NCI-H146 treated with DMSO at 0.1 percent for 48 hours (cell line): ENCODE data around the gene ASPG.

Source experiments
- DNase-seq: peaks from one replicate; lab custom pipeline; 2025; ENCODE audit not compliant: unreplicated experiment; lab: John Stamatoyannopoulos, UW

The ASPG gene

GRCh38 chr14:104135121-104135903, 49.8 kb downstream of the ASPG start:
- no peak for DNase-seq

- no peak for DNase-seq
Observed at GRCh38 chr14:104135904-104136471, 50.5 kb downstream of the ASPG start.

GRCh38 chr14:104136472-104137296, 51.2 kb downstream of the ASPG start:
- no peak for DNase-seq

GRCh38 chr14:104137297-104138097, 52.0 kb downstream of the ASPG start:
- DNase-seq, result no peak

- no peak for DNase-seq
Observed at GRCh38 chr14:104138098-104138717, 52.7 kb downstream of the ASPG start, which contains the start of gene KIF26A. KIF26A (plus strand) TSS chr14:104138587; CDS start chr14:104138723, 136 bp downstream.

- DNase-seq, result no peak
Observed at GRCh38 chr14:104138718-104139459, 53.4 kb downstream of the ASPG start.

GRCh38 chr14:104139460-104140212, 54.1 kb downstream of the ASPG start:
- DNase-seq, result no peak

GRCh38 chr14:104140213-104140462, 54.6 kb downstream of the ASPG start:
- no peak for DNase-seq

GRCh38 chr14:104140463-104141331, 55.2 kb downstream of the ASPG start:
- DNase-seq, result no peak

- DNase-seq, result no peak
Observed at GRCh38 chr14:104141621-104142091, 56.2 kb downstream of the ASPG start.

GRCh38 chr14:104142136-104142945, 56.8 kb downstream of the ASPG start:
- no peak for DNase-seq

GRCh38 chr14:104142946-104143470, 57.5 kb downstream of the ASPG start:
- no peak for DNase-seq

GRCh38 chr14:104143521-104144452, 58.3 kb downstream of the ASPG start:
- DNase-seq, result no peak

- no peak for DNase-seq
Observed at GRCh38 chr14:104144453-104144790, 58.9 kb downstream of the ASPG start.

- DNase-seq, result no peak
Observed at GRCh38 chr14:104144911-104145825, 59.7 kb downstream of the ASPG start.
